HG03442 (cell line): Measurements from ENCODE around the gene SAMD1.

Experiments
- ATAC-seq: cut with Tn5 transposase; IDR thresholded peaks from one replicate; pipeline ENCODE4 v1.9.1; 2021; ENCODE audit warnings: mild to moderate bottlenecking, moderate library complexity; ENCODE audit not compliant: unreplicated experiment

Gene SAMD1

GRCh38 chr19:14113762-14114414 is 23.3 kb upstream of the SAMD1 start:
- ATAC-seq: no peak

GRCh38 chr19:14112809-14113385 is 22.3 kb upstream of the SAMD1 start:
- ATAC-seq: no peak

GRCh38 chr19:14112051-14112808 is 21.7 kb upstream of the SAMD1 start:
- ATAC-seq: no peak

GRCh38 chr19:14111486-14111885 is 20.9 kb upstream of the SAMD1 start:
- no peak for ATAC-seq

- no peak for ATAC-seq
Measured at GRCh38 chr19:14110650-14111049, 20.1 kb upstream of the SAMD1 start.

GRCh38 chr19:14107581-14108461 is 17.3 kb upstream of the SAMD1 start:
- ATAC-seq: no peak

GRCh38 chr19:14106840-14107239 is 16.3 kb upstream of the SAMD1 start:
- ATAC-seq: no peak

- no peak for ATAC-seq
Measured at GRCh38 chr19:14105680-14106079, 15.1 kb upstream of the SAMD1 start.

GRCh38 chr19:14103310-14103709 is 12.8 kb upstream of the SAMD1 start:
- no peak for ATAC-seq

- ATAC-seq: no peak
Measured at GRCh38 chr19:14102756-14103155, 12.2 kb upstream of the SAMD1 start.

- ATAC-seq: no peak
Measured at GRCh38 chr19:14102102-14102696, 11.6 kb upstream of the SAMD1 start.

GRCh38 chr19:14101003-14101545 is 10.5 kb upstream of the SAMD1 start:
- ATAC-seq: no peak

GRCh38 chr19:14097532-14098151 is 7.1 kb upstream of the SAMD1 start:
- no peak for ATAC-seq

- ATAC-seq: no peak
Measured at GRCh38 chr19:14096272-14096992, 5.9 kb upstream of the SAMD1 start.

- no peak for ATAC-seq
Measured at GRCh38 chr19:14094854-14095253, 4.3 kb upstream of the SAMD1 start.

- no peak for ATAC-seq
Measured at GRCh38 chr19:14093117-14093823, 2.7 kb upstream of the SAMD1 start.

- ATAC-seq: peak; percentile 6
Measured at GRCh38 chr19:14091813-14092462, 1.4 kb upstream of the SAMD1 start.

- peak; percentile 55 for ATAC-seq
Measured at GRCh38 chr19:14091081-14091812, 696 bp upstream of the SAMD1 start.
